GM23338 (cell line): ENCODE data around the gene CSNK1G1. TPM values are rescaled to one million over a fixed set of nuclear protein-coding genes. Genes with fewer than 3 reads are reported as not detected.

ENCODE experiments used
- ATAC-seq: fragments of 200-7000 bp; cut with Tn5 transposase; 3 replicates; pipeline ENCODE4 v1.9.1; 2020
- DNase-seq: peaks from one replicate; pipeline ENCODE4 v3.0.0-alpha.2; 2015; ENCODE audit warnings: low spot score
- H2AFZ ChIP-seq: fragments of 200-600 bp; sonication (generic); 2 replicates; pipeline ENCODE4 v1.8.0; 2016; ENCODE audit warnings: antibody characterized with exemption, mild to moderate bottlenecking, moderate library complexity
- H3F3A ChIP-seq: fragments of 200-600 bp; sonication (generic); replicated peaks from 2 replicates; pipeline ENCODE4 v1.8.0; 2017; ENCODE audit warnings: antibody characterized with exemption, mixed run types, low read depth
- H3K27ac ChIP-seq: fragments of 200-600 bp; sonication (generic); 2 replicates; pipeline ENCODE4 v1.6.1; 2016; ENCODE audit warnings: low read depth
- H3K27me3 ChIP-seq: fragments of 200-600 bp; sonication (generic); 2 replicates; pipeline ENCODE4 v1.8.0; 2016; ENCODE audit warnings: mild to moderate bottlenecking, mixed run types, moderate library complexity; ENCODE audit not compliant: insufficient read depth
- H3K36me3 ChIP-seq: fragments of 200-600 bp; sonication (generic); 2 replicates; pipeline ENCODE4 v1.8.0; 2016; ENCODE audit warnings: mild to moderate bottlenecking; ENCODE audit not compliant: insufficient read depth
- H3K4me1 ChIP-seq: fragments of 200-600 bp; sonication (generic); 2 replicates; pipeline ENCODE4 v1.8.0; 2016; ENCODE audit warnings: mild to moderate bottlenecking, moderate library complexity; ENCODE audit not compliant: insufficient read depth
- H3K4me2 ChIP-seq: fragments of 200-600 bp; sonication (generic); 2 replicates; pipeline ENCODE4 v1.7.1; 2017; ENCODE audit warnings: mixed run types
- H3K4me3 ChIP-seq: fragments of 200-600 bp; sonication (generic); 2 replicates; pipeline ENCODE4 v1.6.1; 2016; ENCODE audit warnings: mixed run types
- H3K79me2 ChIP-seq: fragments of 200-600 bp; sonication (generic); replicated peaks from 2 replicates; pipeline ENCODE4 v1.8.0; 2017; ENCODE audit warnings: mild to moderate bottlenecking; ENCODE audit not compliant: insufficient read depth
- H3K9me2 ChIP-seq: fragments of 200-600 bp; sonication (generic); 2 replicates; pipeline ENCODE4 v1.8.0; 2017; ENCODE audit not compliant: insufficient read depth
- H4K20me1 ChIP-seq: fragments of 200-600 bp; sonication (generic); replicated peaks from 2 replicates; pipeline ENCODE4 v1.8.0; 2017; ENCODE audit warnings: mild to moderate bottlenecking; ENCODE audit not compliant: insufficient read depth
- H3K27ac Mint-ChIP-seq: 2 replicates; pipeline ENCODE4 v1.8.0; 2020; ENCODE audit warnings: inconsistent platforms, mild to moderate bottlenecking, moderate library complexity, mixed read lengths
- H3K27me3 Mint-ChIP-seq: 3 replicates; pipeline ENCODE4 v1.8.0; 2022; ENCODE audit warnings: low read depth, mild to moderate bottlenecking, moderate library complexity, mixed read lengths, inconsistent platforms; ENCODE audit not compliant: insufficient read depth, poor library complexity
- H3K36me3 Mint-ChIP-seq: 3 replicates; pipeline ENCODE4 v1.8.0; 2021; ENCODE audit warnings: low read depth, mild to moderate bottlenecking, inconsistent platforms, moderate library complexity, mixed read lengths
- H3K4me1 Mint-ChIP-seq: 3 replicates; pipeline ENCODE4 v1.8.0; 2020; ENCODE audit warnings: mild to moderate bottlenecking, inconsistent platforms, mixed read lengths
- H3K4me3 Mint-ChIP-seq: 3 replicates; pipeline ENCODE4 v1.8.0; 2021; ENCODE audit warnings: moderate library complexity, mild to moderate bottlenecking, inconsistent platforms, mixed read lengths
- H3K9me3 Mint-ChIP-seq: 3 replicates; pipeline ENCODE4 v1.8.0; 2020; ENCODE audit warnings: moderate library complexity, mild to moderate bottlenecking, inconsistent platforms, mixed read lengths
- CTCF ChIP-seq, 2 experiments: fragments of 200-600 bp in 1 of 2; sonication (generic) in 1 of 2; conservative IDR thresholded peaks; 2 replicates each; pipeline versions ENCODE4 v1.5.1 to v1.6.1; 2016 to 2017; ENCODE audit warnings: antibody characterized with exemption in 2 of 2, low read depth in 2 of 2, mild to moderate bottlenecking in 2 of 2, moderate library complexity in 1 of 2
- ETS1 ChIP-seq: IDR thresholded peaks from 2 replicates; pipeline ENCODE4 v1.6.1; 2016; ENCODE audit warnings: antibody characterized with exemption
- EZH2 ChIP-seq: fragments of 200-600 bp; sonication (generic); IDR thresholded peaks from one replicate; pipeline ENCODE4 v1.8.0; 2017; ENCODE audit warnings: antibody characterized with exemption, mild to moderate bottlenecking, low read depth; ENCODE audit not compliant: unreplicated experiment
- EZH2phosphoT487 ChIP-seq: fragments of 200-600 bp; sonication (generic); IDR thresholded peaks from one replicate; pipeline ENCODE4 v1.8.1; 2018; ENCODE audit warnings: antibody characterized with exemption; ENCODE audit not compliant: unreplicated experiment
- JUNB ChIP-seq: IDR thresholded peaks from one replicate; pipeline ENCODE4 v1.6.1; 2016; ENCODE audit warnings: antibody characterized with exemption; ENCODE audit not compliant: unreplicated experiment
- POLR2AphosphoS5 ChIP-seq: IDR thresholded peaks from 2 replicates; pipeline ENCODE4 v1.6.1; 2016; ENCODE audit warnings: antibody characterized with exemption, low read depth
- REST ChIP-seq: IDR thresholded peaks from one replicate; pipeline ENCODE4 v1.6.1; 2018; ENCODE audit warnings: antibody characterized with exemption; ENCODE audit not compliant: unreplicated experiment
- STAT1 ChIP-seq: IDR thresholded peaks from one replicate; pipeline ENCODE4 v1.6.1; 2016; ENCODE audit warnings: antibody characterized with exemption; ENCODE audit not compliant: unreplicated experiment
- ZNF462 ChIP-seq: fragments of 250-450 bp; sonication (Bioruptor Pico); IDR thresholded peaks from 2 replicates; pipeline ENCODE4 v1.5.0; 2020; ENCODE audit warnings: mild to moderate bottlenecking, moderate library complexity
- polyA plus RNA-seq: library from polyadenylated mRNA; unstranded; fragments of >200 nt; fragmentation: Nextera tagmentation; extraction: Ambion mirVana; gene quantifications from 2 replicates; pipeline ENCODE4 v1.2.1, GENCODE V29; 2016
- total RNA-seq: library from RNA; depleted of rRNA; stranded (reverse); fragments of >200 nt; shearing (Covaris generic); gene quantifications from 2 replicates; pipeline ENCODE4 v1.2.3, GENCODE V29; 2014

The CSNK1G1 gene
- total and polyA plus RNA-seq, 2 experiments from 2014 or later: 9.3 to 13.4 TPM

GRCh38 chr15:64223882-64224281, 132.1 kb downstream of the CSNK1G1 start:
- Histone ChIP-seq H3K4me2 (no peak overlapping the region), H3F3A (no peaks in the 10 kb centered on the region), H2AFZ (no peak overlapping the region), H3K27ac (no peak overlapping the region), H3K9me2 (no peaks in the 10 kb centered on the region), H3K36me3 (no peaks in the 10 kb centered on the region), H3K79me2 (no peaks in the 10 kb centered on the region), H3K27me3 (no peaks in the 10 kb centered on the region), H4K20me1 (no peaks in the 10 kb centered on the region), H3K4me1 (no peaks in the 10 kb centered on the region), H3K4me3 (no peak overlapping the region)
- Mint-ChIP-seq H3K9me3 (peaks cover 10% of the 10 kb centered on the region; the same call in 2 of the 3 replicates), H3K36me3 (peaks cover 13% of the 10 kb centered on the region), H3K4me3 (no peak overlapping the region), H3K27me3 (peaks cover 1% of the 10 kb centered on the region), H3K27ac (no peak overlapping the region), H3K4me1 (no peaks in the 10 kb centered on the region)
- no peak for ATAC-seq
- DNase-seq: no peak
- no peak for TF ChIP-seq POLR2AphosphoS5
- no peak for TF ChIP-seq CTCF (conservative IDR thresholded peaks at IDR 0.05; ENCODE audit: low read depth in 2 of 2)
- TF ChIP-seq STAT1: no peak
- no peak for TF ChIP-seq JUNB
- no peak for TF ChIP-seq EZH2phosphoT487
- TF ChIP-seq EZH2: no peak
- no peak for TF ChIP-seq ETS1

- Histone ChIP-seq H3K9me2 (no peaks in the 10 kb centered on the region), H3K27ac (no peak overlapping the region), H3K79me2 (no peaks in the 10 kb centered on the region), H3K27me3 (no peaks in the 10 kb centered on the region), H3K4me3 (no peak overlapping the region), H3K4me2 (no peak overlapping the region), H4K20me1 (no peaks in the 10 kb centered on the region), H3K36me3 (no peaks in the 10 kb centered on the region), H2AFZ (no peak overlapping the region), H3F3A (no peaks in the 10 kb centered on the region), H3K4me1 (no peaks in the 10 kb centered on the region)
- H3K4me1 Mint-ChIP-seq: no peaks in the 10 kb centered on the region
- H3K27ac Mint-ChIP-seq: no peak overlapping the region
- H3K9me3 Mint-ChIP-seq: peaks cover 10% of the 10 kb centered on the region; the same call in 2 of the 3 replicates
- no peak for ATAC-seq
- peaks cover 13% of the 10 kb centered on the region for H3K36me3 Mint-ChIP-seq
- peaks cover 1% of the 10 kb centered on the region for H3K27me3 Mint-ChIP-seq
- H3K4me3 Mint-ChIP-seq: no peak overlapping the region
- DNase-seq: no peak
- TF ChIP-seq ZNF462 (no peak), REST (no peak)
Observed at GRCh38 chr15:64222573-64223366, 133.2 kb downstream of the CSNK1G1 start.
